ENCODE measurements around the gene SMARCAL1.

Gene SMARCAL1

GRCh38 chr2:216491793-216492596 is 79.7 kb downstream of the SMARCAL1 start:
- peaks cover 13% of the 10 kb centered on the region for H3K4me1 Mint-ChIP-seq (ENCODE audit: low read depth)
- H3K9me3 Mint-ChIP-seq, result no peaks in the 10 kb centered on the region
- no peak overlapping the region for H3K4me3 Mint-ChIP-seq
- H3K36me3 Mint-ChIP-seq (ENCODE audit: low read depth), result no peaks in the 10 kb centered on the region
- no peaks in the 10 kb centered on the region for H3K27me3 Mint-ChIP-seq (ENCODE audit: low read depth)
- no peak overlapping the region for H3K27ac Mint-ChIP-seq

GRCh38 chr2:216492597-216493333 is 80.5 kb downstream of the SMARCAL1 start:
- no peaks in the 10 kb centered on the region for H3K9me3 Mint-ChIP-seq
- H3K27me3 Mint-ChIP-seq (ENCODE audit: low read depth), result no peaks in the 10 kb centered on the region
- no peak overlapping the region for H3K27ac Mint-ChIP-seq
- H3K36me3 Mint-ChIP-seq (ENCODE audit: low read depth), result peaks cover 5% of the 10 kb centered on the region
- peaks cover 19% of the 10 kb centered on the region for H3K4me1 Mint-ChIP-seq (ENCODE audit: low read depth)
- H3K4me3 Mint-ChIP-seq, result no peak overlapping the region

- Mint-ChIP-seq H3K27me3 (ENCODE audit: low read depth) (no peaks in the 10 kb centered on the region), H3K4me1 (ENCODE audit: low read depth) (peaks cover 23% of the 10 kb centered on the region), H3K4me3 (no peak overlapping the region), H3K27ac (no peak overlapping the region), H3K9me3 (no peaks in the 10 kb centered on the region), H3K36me3 (ENCODE audit: low read depth) (peaks cover 7% of the 10 kb centered on the region)
These were observed 81.0 kb downstream of the SMARCAL1 start for GRCh38 chr2:216493334-216493685.

- Mint-ChIP-seq H3K27me3 (ENCODE audit: low read depth) (no peaks in the 10 kb centered on the region), H3K27ac (no peak overlapping the region), H3K36me3 (ENCODE audit: low read depth) (peaks cover 25% of the 10 kb centered on the region), H3K4me3 (no peak overlapping the region), H3K9me3 (no peaks in the 10 kb centered on the region), H3K4me1 (ENCODE audit: low read depth) (peaks cover 32% of the 10 kb centered on the region)
These were observed 83.4 kb downstream of the SMARCAL1 start for GRCh38 chr2:216495656-216496055.

- H3K9me3 Mint-ChIP-seq, result no peaks in the 10 kb centered on the region
- H3K27ac Mint-ChIP-seq, result peak overlapping the region; percentile 85
- peak overlapping the region; percentile 96 for H3K4me3 Mint-ChIP-seq
- H3K4me1 Mint-ChIP-seq (ENCODE audit: low read depth), result peaks cover 44% of the 10 kb centered on the region
- peaks cover 38% of the 10 kb centered on the region for H3K36me3 Mint-ChIP-seq (ENCODE audit: low read depth)
- no peaks in the 10 kb centered on the region for H3K27me3 Mint-ChIP-seq (ENCODE audit: low read depth)
These were observed 85.2 kb downstream of the SMARCAL1 start for GRCh38 chr2:216497382-216498069.

- no peaks in the 10 kb centered on the region for H3K9me3 Mint-ChIP-seq
- H3K4me1 Mint-ChIP-seq (ENCODE audit: low read depth), result peaks cover 49% of the 10 kb centered on the region
- H3K27ac Mint-ChIP-seq, result peak overlapping the region; percentile 85
- H3K4me3 Mint-ChIP-seq, result peak overlapping the region; percentile 96
- peaks cover 43% of the 10 kb centered on the region for H3K36me3 Mint-ChIP-seq (ENCODE audit: low read depth)
- H3K27me3 Mint-ChIP-seq (ENCODE audit: low read depth), result no peaks in the 10 kb centered on the region
These were observed 85.7 kb downstream of the SMARCAL1 start for GRCh38 chr2:216498070-216498378.

- Mint-ChIP-seq H3K4me3 (peak within 1 kb of the TSS; percentile 96), H3K36me3 (ENCODE audit: low read depth) (peaks cover 46% of the 10 kb centered on the region), H3K4me1 (ENCODE audit: low read depth) (peaks cover 50% of the 10 kb centered on the region), H3K27ac (peak within 1 kb of the TSS; percentile 85), H3K27me3 (ENCODE audit: low read depth) (no peaks in the 10 kb centered on the region), H3K9me3 (no peaks in the 10 kb centered on the region)
These were observed 86.4 kb downstream of the SMARCAL1 start, which contains the start of gene RPL37A for GRCh38 chr2:216498379-216499352. RPL37A (plus strand) TSS chr2:216498844; CDS start chr2:216498875, 31 bp downstream.

GRCh38 chr2:216499641-216500218 is 87.4 kb downstream of the SMARCAL1 start:
- Mint-ChIP-seq H3K27ac (peak overlapping the region; percentile 85), H3K36me3 (ENCODE audit: low read depth) (peaks cover 54% of the 10 kb centered on the region), H3K4me3 (peak overlapping the region; percentile 96), H3K27me3 (ENCODE audit: low read depth) (no peaks in the 10 kb centered on the region), H3K4me1 (ENCODE audit: low read depth) (peaks cover 53% of the 10 kb centered on the region), H3K9me3 (no peaks in the 10 kb centered on the region)

GRCh38 chr2:216500572-216500971 is 88.3 kb downstream of the SMARCAL1 start:
- H3K9me3 Mint-ChIP-seq, result no peaks in the 10 kb centered on the region

GRCh38 chr2:216501854-216502253 is 89.6 kb downstream of the SMARCAL1 start:
- Mint-ChIP-seq H3K36me3 (ENCODE audit: low read depth) (peaks cover 60% of the 10 kb centered on the region), H3K27me3 (ENCODE audit: low read depth) (no peaks in the 10 kb centered on the region), H3K4me1 (ENCODE audit: low read depth) (peaks cover 47% of the 10 kb centered on the region), H3K27ac (no peak overlapping the region), H3K9me3 (no peaks in the 10 kb centered on the region), H3K4me3 (no peak overlapping the region)

More at GRCh38 chr2:216500572-216500971, 88.3 kb downstream of the SMARCAL1 start:
- Mint-ChIP-seq H3K4me3 (peak overlapping the region; percentile 96), H3K27me3 (ENCODE audit: low read depth) (no peaks in the 10 kb centered on the region), H3K36me3 (ENCODE audit: low read depth) (peaks cover 60% of the 10 kb centered on the region), H3K27ac (no peak overlapping the region), H3K4me1 (ENCODE audit: low read depth) (peaks cover 54% of the 10 kb centered on the region)

- peaks cover 43% of the 10 kb centered on the region for H3K4me1 Mint-ChIP-seq (ENCODE audit: low read depth)
- peak overlapping the region; percentile 27 for H3K27ac Mint-ChIP-seq
- H3K27me3 Mint-ChIP-seq (ENCODE audit: low read depth), result no peaks in the 10 kb centered on the region
- H3K4me3 Mint-ChIP-seq, result peak overlapping the region; percentile 32
- H3K36me3 Mint-ChIP-seq (ENCODE audit: low read depth), result peaks cover 56% of the 10 kb centered on the region
- H3K9me3 Mint-ChIP-seq, result no peaks in the 10 kb centered on the region
These were observed 90.3 kb downstream of the SMARCAL1 start for GRCh38 chr2:216502381-216503158.

- H3K9me3 Mint-ChIP-seq, result no peaks in the 10 kb centered on the region
- no peaks in the 10 kb centered on the region for H3K27me3 Mint-ChIP-seq (ENCODE audit: low read depth)
- peaks cover 58% of the 10 kb centered on the region for H3K36me3 Mint-ChIP-seq (ENCODE audit: low read depth)
- H3K4me3 Mint-ChIP-seq, result no peak overlapping the region
- no peak overlapping the region for H3K27ac Mint-ChIP-seq
- peaks cover 37% of the 10 kb centered on the region for H3K4me1 Mint-ChIP-seq (ENCODE audit: low read depth)
These were observed 90.9 kb downstream of the SMARCAL1 start for GRCh38 chr2:216503159-216503629.
